NB4 (cell line): Measurements from ENCODE around the gene SGIP1.

ENCODE experiments used
- POLR2A ChIP-seq: IDR thresholded peaks from 2 replicates; pipeline ENCODE4 v1.6.1; 2011; ENCODE audit warnings: mild to moderate bottlenecking; ENCODE audit not compliant: insufficient read length; ENCODE audit errors: extremely low read depth
- TF ChIP-seq, protein P1 (sequence below): IDR thresholded peaks from 2 replicates; pipeline ENCODE4 v1.6.1; 2011; ENCODE audit warnings: low read depth, low read length

DNA sequence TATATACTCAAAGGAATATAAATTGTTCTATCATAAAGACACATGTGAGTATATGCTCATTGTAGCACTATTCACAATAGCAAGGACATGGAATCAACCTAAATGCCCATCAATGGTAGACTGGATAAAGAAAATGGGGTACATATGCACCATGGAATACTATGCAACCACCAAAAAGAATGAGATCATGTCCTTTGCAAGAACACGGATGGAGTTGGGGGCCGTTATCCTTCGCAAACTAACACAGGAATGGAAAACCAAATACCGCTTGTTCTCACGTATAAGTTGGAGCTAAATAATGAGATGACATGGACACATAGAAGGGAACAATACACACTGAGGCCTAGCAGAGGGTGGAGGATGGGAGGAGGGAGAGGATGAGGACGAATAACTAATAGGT lies 16.0 kb upstream of the SGIP1 start:
- TF ChIP-seq POLR2A = no peak
- TF ChIP-seq, protein P1, sequence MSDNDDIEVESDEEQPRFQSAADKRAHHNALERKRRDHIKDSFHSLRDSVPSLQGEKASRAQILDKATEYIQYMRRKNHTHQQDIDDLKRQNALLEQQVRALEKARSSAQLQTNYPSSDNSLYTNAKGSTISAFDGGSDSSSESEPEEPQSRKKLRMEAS = no peak
